CD14-positive monocyte (primary cell): ENCODE data around the gene KBTBD12. TPM values are rescaled to one million over a fixed set of nuclear protein-coding genes. Genes with fewer than 3 reads are reported as not detected.

Experiments
- DNase-seq, 3 donors: peaks; one replicate each; pipeline ENCODE4 v3.0.0-alpha.2; 2011 to 2022
- H2AFZ ChIP-seq: 2 replicates; pipeline ENCODE4 v1.6.0; 2012; ENCODE audit warnings: mild to moderate bottlenecking, low read depth, low read length, inconsistent platforms; ENCODE audit not compliant: insufficient read depth, poor library complexity, severe bottlenecking
- H3K27ac ChIP-seq, 2 donors: 1 replicate in 1 of 2; 2 replicates in 1 of 2; pipeline ENCODE4 v1.5.1; 2012 to 2013; ENCODE audit warnings: low read length in 2 of 2, control low read depth in 1 of 2, inconsistent platforms in 1 of 2, low read depth in 1 of 2, mild to moderate bottlenecking in 1 of 2
- H3K27me3 ChIP-seq, 2 donors: one replicate each; pipeline versions ENCODE4 v1.6.0 to v1.6.1; 2011 to 2013; ENCODE audit warnings: low read length in 2 of 2; ENCODE audit not compliant: control insufficient read depth in 2 of 2, insufficient read depth in 2 of 2
- H3K36me3 ChIP-seq, 2 donors: replicated peaks in 1 of 2; 1 replicate in 1 of 2; 2 replicates in 1 of 2; pipeline versions ENCODE4 v1.5.1 to v1.6.1; 2012 to 2013; ENCODE audit warnings: low read length in 2 of 2, control low read depth in 1 of 2, inconsistent platforms in 1 of 2, mild to moderate bottlenecking in 1 of 2; ENCODE audit not compliant: insufficient read depth in 2 of 2, control insufficient read depth in 1 of 2
- H3K4me1 ChIP-seq, 2 donors: 1 replicate in 1 of 2; 2 replicates in 1 of 2; pipeline versions ENCODE4 v1.5.1 to v1.6.1; 2012 to 2013; ENCODE audit warnings: low read length in 2 of 2, control low read depth in 1 of 2, inconsistent platforms in 1 of 2, mild to moderate bottlenecking in 1 of 2, moderate library complexity in 1 of 2; ENCODE audit not compliant: insufficient read depth in 2 of 2, control insufficient read depth in 1 of 2
- H3K4me2 ChIP-seq: replicated peaks from 2 replicates; pipeline ENCODE3; 2012; ENCODE audit warnings: low read length, moderate library complexity, mild to moderate bottlenecking; ENCODE audit not compliant: poor library complexity, severe bottlenecking; ENCODE audit errors: extremely low read depth
- H3K4me3 ChIP-seq, 3 experiments: fragments of 200-600 bp in 1 of 3; sonication (generic) in 1 of 3; replicated peaks in 1 of 3; 1 replicate in 2 of 3; 2 replicates in 1 of 3; pipeline ENCODE4 v1.5.1; 2011 to 2013; ENCODE audit warnings: low read length in 3 of 3, mild to moderate bottlenecking in 3 of 3, control low read depth in 2 of 3, low read depth in 2 of 3, inconsistent platforms in 1 of 3, moderate library complexity in 1 of 3
- H3K79me2 ChIP-seq: 2 replicates; pipeline ENCODE4 v1.6.0; 2012; ENCODE audit warnings: mild to moderate bottlenecking, control low read depth, inconsistent platforms, low read length, moderate library complexity; ENCODE audit not compliant: insufficient read depth
- H3K9ac ChIP-seq: 2 replicates; pipeline ENCODE4 v1.6.0; 2017; ENCODE audit warnings: low read length, mild to moderate bottlenecking; ENCODE audit not compliant: insufficient read depth, poor library complexity, severe bottlenecking
- H3K9me3 ChIP-seq, 2 donors: replicated peaks in 1 of 2; 1 replicate in 1 of 2; 2 replicates in 1 of 2; pipeline versions ENCODE4 v1.5.1 to v1.6.1; 2012 to 2013; ENCODE audit warnings: low read length in 2 of 2, control low read depth in 1 of 2; ENCODE audit not compliant: control insufficient read depth in 1 of 2, insufficient read depth in 1 of 2
- H4K20me1 ChIP-seq: 2 replicates; pipeline ENCODE4 v1.6.0; 2012; ENCODE audit warnings: mild to moderate bottlenecking, low read length, control low read depth, moderate library complexity; ENCODE audit not compliant: insufficient read depth
- H3K27ac Mint-ChIP-seq, 7 donors: one replicate each; pipeline ENCODE4 v1.8.0; 2020; ENCODE audit warnings: mild to moderate bottlenecking in 7 of 7, mixed read lengths in 7 of 7, moderate library complexity in 6 of 7, inconsistent platforms in 2 of 7
- H3K27me3 Mint-ChIP-seq, 3 donors: one replicate each; pipeline ENCODE4 v1.8.0; 2021 to 2022; ENCODE audit warnings: low read depth in 3 of 3, mild to moderate bottlenecking in 3 of 3, mixed read lengths in 3 of 3, moderate library complexity in 3 of 3, inconsistent platforms in 1 of 3
- H3K36me3 Mint-ChIP-seq, 2 donors: one replicate each; pipeline ENCODE4 v1.8.0; 2020; ENCODE audit warnings: mixed read lengths in 2 of 2, inconsistent platforms in 1 of 2, mild to moderate bottlenecking in 1 of 2
- H3K4me1 Mint-ChIP-seq: one replicate; pipeline ENCODE4 v1.8.0; 2020; ENCODE audit warnings: mild to moderate bottlenecking, mixed read lengths
- H3K4me3 Mint-ChIP-seq, 2 donors: one replicate each; pipeline ENCODE4 v1.8.0; 2020; ENCODE audit warnings: mild to moderate bottlenecking in 2 of 2, mixed read lengths in 2 of 2, moderate library complexity in 1 of 2
- H3K9me3 Mint-ChIP-seq, 7 donors: one replicate each; pipeline ENCODE4 v1.8.0; 2020 to 2022; ENCODE audit warnings: mixed read lengths in 7 of 7, mild to moderate bottlenecking in 6 of 7, moderate library complexity in 6 of 7, inconsistent platforms in 2 of 7
- CTCF ChIP-seq: fragments of 200-600 bp; IDR thresholded peaks from one replicate; pipeline ENCODE4 v1.8.0; 2022; ENCODE audit warnings: antibody characterized with exemption, mild to moderate bottlenecking
- WGBS: methylation state at CpG from one replicate; pipeline ENCODE4 v1.1.5; 2013; ENCODE audit warnings: missing lambda C conversion rate; ENCODE audit not compliant: insufficient coverage; 5-methylcytosine and 5-hydroxymethylcytosine counted together
- intact Hi-C, 2 donors: fragments of 100-400 bp; cut with micrococcal nuclease; formaldehyde crosslinking; loops; one replicate each; pipeline versions ENCODE4 v1.15.0 to v1.15.1; 2023
- polyA plus RNA-seq, 3 donors: library from polyadenylated mRNA; depleted of rRNA in 1 of 3; unstranded in 2 of 3; stranded (reverse) in 1 of 3; fragments of 300-500 nt in 2 of 3; fragments of >200 nt in 1 of 3; fragmentation: Illumina TruSeq in 2 of 3; gene quantifications; 1 replicate in 2 of 3; 2 replicates in 1 of 3; pipeline ENCODE4 v1.2.3, GENCODE V29; 2012 to 2021

KBTBD12 gene
- polyA plus RNA-seq, 3 donors, result not detected

GRCh38 chr3:127991681-127992080 is 76.6 kb downstream of the KBTBD12 start:
- H3K27ac ChIP-seq, result no peak overlapping the region
- H3K4me2 ChIP-seq, result no peak overlapping the region
- no peak overlapping the region for H3K4me3 ChIP-seq
- H3K36me3 ChIP-seq, result no peaks in the 10 kb centered on the region
- no peaks in the 10 kb centered on the region for H3K4me1 ChIP-seq
- H3K27me3 ChIP-seq, result no peaks in the 10 kb centered on the region
- H4K20me1 ChIP-seq, result no peaks in the 10 kb centered on the region
- Mint-ChIP-seq H3K27me3 (peaks cover 0 to 7% (median 1%) of the 10 kb centered on the region in 3 donors), H3K4me3 (no peak overlapping the region), H3K36me3 (no peaks in the 10 kb centered on the region), H3K4me1 (no peaks in the 10 kb centered on the region), H3K9me3 (peaks cover 0 to 5% (median 0%) of the 10 kb centered on the region in 7 donors), H3K27ac (no peak overlapping the region)
- no peak overlapping the region for H2AFZ ChIP-seq
- no peak for DNase-seq
- TF ChIP-seq CTCF, result no peak
- no peak overlapping the region for H3K9ac ChIP-seq
- intact Hi-C loops, result no loop called here
- WGBS, result 97% methylated on average over 5 of the region's 6 CpGs
- H3K79me2 ChIP-seq, result no peaks in the 10 kb centered on the region
- no peaks in the 10 kb centered on the region for H3K9me3 ChIP-seq

- peaks cover 0 to 5% (median 0%) of the 10 kb centered on the region in 7 donors for H3K9me3 Mint-ChIP-seq
- H3K27me3 Mint-ChIP-seq, result peaks cover 0 to 7% (median 1%) of the 10 kb centered on the region in 3 donors
- H3K36me3 Mint-ChIP-seq, result no peaks in the 10 kb centered on the region
- H3K4me1 Mint-ChIP-seq, result no peaks in the 10 kb centered on the region
- Histone ChIP-seq H3K79me2 (no peaks in the 10 kb centered on the region), H3K9ac (no peak overlapping the region), H3K4me3 (no peak overlapping the region), H2AFZ (no peak overlapping the region), H4K20me1 (no peaks in the 10 kb centered on the region), H3K27ac (no peak overlapping the region), H3K4me2 (no peak overlapping the region), H3K9me3 (no peaks in the 10 kb centered on the region), H3K36me3 (no peaks in the 10 kb centered on the region), H3K4me1 (no peaks in the 10 kb centered on the region), H3K27me3 (no peaks in the 10 kb centered on the region)
- DNase-seq, result no peak
- WGBS, result no CpG with 5 or more reads among the region's 5 CpGs
- intact Hi-C loops, result no loop called here
- TF ChIP-seq CTCF, result no peak
- no peak overlapping the region for H3K27ac Mint-ChIP-seq
- no peak overlapping the region for H3K4me3 Mint-ChIP-seq
Observed at GRCh38 chr3:127992127-127992526, 77.1 kb downstream of the KBTBD12 start.
